HUES64 (cell line): ENCODE results near the gene FIBIN.
"Not testable (repeated sequence)": the region's sequence is repeated elsewhere in the genome, so short reads cannot be mapped to it uniquely, and the experiment has no call there.

Experiments used
- H3K27ac ChIP-seq: 2 replicates; pipeline ENCODE4 v1.7.0; 2013; ENCODE audit warnings: low read depth, low read length, inconsistent platforms
- H3K27me3 ChIP-seq: 2 replicates; pipeline ENCODE4 v1.6.1; 2013; ENCODE audit warnings: mild to moderate bottlenecking, low read length; ENCODE audit not compliant: insufficient read depth
- H3K36me3 ChIP-seq: 2 replicates; pipeline ENCODE4 v1.6.1; 2013; ENCODE audit warnings: mild to moderate bottlenecking, low read length; ENCODE audit not compliant: insufficient read depth
- H3K4me1 ChIP-seq: 2 replicates; pipeline ENCODE4 v1.6.1; 2013; ENCODE audit warnings: mild to moderate bottlenecking, low read length, moderate library complexity; ENCODE audit not compliant: insufficient read depth
- H3K4me3 ChIP-seq: 2 replicates; pipeline ENCODE4 v1.5.1; 2013; ENCODE audit warnings: mild to moderate bottlenecking, low read length, moderate library complexity
- H3K9ac ChIP-seq: 2 replicates; pipeline ENCODE4 v1.6.1; 2013; ENCODE audit warnings: mild to moderate bottlenecking, low read depth, low read length
- H3K9me3 ChIP-seq: 2 replicates; pipeline ENCODE4 v1.6.1; 2013; ENCODE audit warnings: low read depth, low read length; ENCODE audit not compliant: insufficient read depth
- WGBS: fragments of 150-250, 120-280 bp; methylation state at CpG from one replicate; pipeline ENCODE4 v1.1.7; 2013; ENCODE audit warnings: missing lambda C conversion rate; 5-methylcytosine and 5-hydroxymethylcytosine counted together

Gene FIBIN

GRCh38 chr11:26958005-26958701 lies 35.8 kb upstream of the FIBIN start:
- Histone ChIP-seq H3K27me3 (no peaks in the 10 kb centered on the region), H3K9ac (no peak overlapping the region), H3K4me3 (no peak overlapping the region), H3K27ac (no peak overlapping the region), H3K4me1 (no peaks in the 10 kb centered on the region), H3K9me3 (no peaks in the 10 kb centered on the region), H3K36me3 (no peaks in the 10 kb centered on the region)
- WGBS = 97% methylated on average over 2 of the region's 2 CpGs

- Histone ChIP-seq H3K9ac (no peak overlapping the region), H3K27me3 (no peaks in the 10 kb centered on the region), H3K27ac (no peak overlapping the region), H3K36me3 (no peaks in the 10 kb centered on the region), H3K4me1 (no peaks in the 10 kb centered on the region), H3K4me3 (no peak overlapping the region), H3K9me3 (no peaks in the 10 kb centered on the region)
- 63% methylated on average over 1 of the region's 1 CpG for WGBS
These were observed 35.2 kb upstream of the FIBIN start for GRCh38 chr11:26958702-26959049.

GRCh38 chr11:26960281-26960680 lies 33.6 kb upstream of the FIBIN start:
- H3K9me3 ChIP-seq = no peaks in the 10 kb centered on the region
- no peaks in the 10 kb centered on the region for H3K36me3 ChIP-seq
- H3K9ac ChIP-seq = no peak overlapping the region
- no peak overlapping the region for H3K4me3 ChIP-seq
- no peaks in the 10 kb centered on the region for H3K27me3 ChIP-seq
- 88% methylated on average over 1 of the region's 2 CpGs for WGBS
- no peak overlapping the region for H3K27ac ChIP-seq
- no peaks in the 10 kb centered on the region for H3K4me1 ChIP-seq

GRCh38 chr11:26963764-26964163 lies 30.1 kb upstream of the FIBIN start:
- no peak overlapping the region for H3K27ac ChIP-seq
- H3K9ac ChIP-seq = no peak overlapping the region
- no peak overlapping the region for H3K4me3 ChIP-seq
- no peaks in the 10 kb centered on the region for H3K9me3 ChIP-seq
- no peaks in the 10 kb centered on the region for H3K4me1 ChIP-seq
- no peaks in the 10 kb centered on the region for H3K36me3 ChIP-seq
- WGBS = 96% methylated on average over 1 of the region's 1 CpG
- H3K27me3 ChIP-seq = no peaks in the 10 kb centered on the region

- 85% methylated on average over 3 of the region's 3 CpGs for WGBS
- H3K27ac ChIP-seq = no peak overlapping the region
These were observed 29.6 kb upstream of the FIBIN start for GRCh38 chr11:26964339-26964738.

GRCh38 chr11:26964847-26965485 lies 28.9 kb upstream of the FIBIN start:
- H3K36me3 ChIP-seq, H3K4me1 ChIP-seq, H3K27ac ChIP-seq, H3K9me3 ChIP-seq, H3K27me3 ChIP-seq: not testable (repeated sequence)
- 45% methylated on average over 27 of the region's 32 CpGs for WGBS
- peak overlapping the region; percentile 17; the same call in 1 of the 2 replicates for H3K9ac ChIP-seq
- H3K4me3 ChIP-seq = peak overlapping the region; percentile 20; the same call in 1 of the 2 replicates

More at GRCh38 chr11:26964339-26964738, 29.6 kb upstream of the FIBIN start:
- H3K36me3 ChIP-seq = no peaks in the 10 kb centered on the region
- H3K27me3 ChIP-seq = no peaks in the 10 kb centered on the region
- H3K9me3 ChIP-seq = no peaks in the 10 kb centered on the region
- no peaks in the 10 kb centered on the region for H3K4me1 ChIP-seq
- H3K9ac ChIP-seq = no peak overlapping the region
- H3K4me3 ChIP-seq = peak overlapping the region; percentile 20; the same call in 1 of the 2 replicates

GRCh38 chr11:26971961-26972360 lies 22.0 kb upstream of the FIBIN start:
- Histone ChIP-seq H3K36me3 (no peaks in the 10 kb centered on the region), H3K9ac (no peak overlapping the region), H3K9me3 (no peaks in the 10 kb centered on the region), H3K4me3 (no peak overlapping the region), H3K4me1 (no peaks in the 10 kb centered on the region), H3K27me3 (no peaks in the 10 kb centered on the region), H3K27ac (no peak overlapping the region)
- 80% methylated on average over 1 of the region's 2 CpGs for WGBS

- 97% methylated on average over 3 of the region's 3 CpGs for WGBS
- Histone ChIP-seq H3K9me3 (0 out of 2 replicates have a peak, but pooled peaks cover 2% of the 10 kb centered on the region), H3K4me1 (no peaks in the 10 kb centered on the region), H3K27ac (no peak overlapping the region), H3K36me3 (no peaks in the 10 kb centered on the region), H3K4me3 (no peak overlapping the region), H3K9ac (no peak overlapping the region), H3K27me3 (no peaks in the 10 kb centered on the region)
These were observed 19.7 kb upstream of the FIBIN start for GRCh38 chr11:26974069-26974783.

- Histone ChIP-seq H3K27me3 (no peaks in the 10 kb centered on the region), H3K9me3 (peaks cover 7% of the 10 kb centered on the region; the same call in 1 of the 2 replicates), H3K4me1 (no peaks in the 10 kb centered on the region), H3K27ac (no peak overlapping the region), H3K36me3 (no peaks in the 10 kb centered on the region), H3K9ac (no peak overlapping the region), H3K4me3 (no peak overlapping the region)
- WGBS = 92% methylated on average over 2 of the region's 2 CpGs
These were observed 18.9 kb upstream of the FIBIN start for GRCh38 chr11:26974996-26975395.

GRCh38 chr11:26976389-26976788 lies 17.5 kb upstream of the FIBIN start:
- Histone ChIP-seq H3K27me3 (no peaks in the 10 kb centered on the region), H3K4me1 (no peaks in the 10 kb centered on the region), H3K36me3 (no peaks in the 10 kb centered on the region), H3K27ac (no peak overlapping the region), H3K9me3 (peaks cover 8% of the 10 kb centered on the region; the same call in 1 of the 2 replicates), H3K9ac (no peak overlapping the region), H3K4me3 (no peak overlapping the region)
- 95% methylated on average over 5 of the region's 5 CpGs for WGBS

GRCh38 chr11:26977209-26977608 lies 16.7 kb upstream of the FIBIN start:
- H3K4me3 ChIP-seq, H3K9me3 ChIP-seq, H3K9ac ChIP-seq, H3K27me3 ChIP-seq, H3K36me3 ChIP-seq, H3K27ac ChIP-seq, H3K4me1 ChIP-seq: not testable (repeated sequence)
- 95% methylated on average over 13 of the region's 15 CpGs for WGBS
